Fibroblast of villous mesenchyme (primary cell): ENCODE data around the gene ZNF862. TPM values are rescaled to one million over a fixed set of nuclear protein-coding genes. Genes with fewer than 3 reads are reported as not detected.
A peak's percentile ranks its signal among the peaks of the same experiment; 100 is the strongest.

ENCODE experiments used
- DNase-seq: peaks from one replicate; pipeline ENCODE4 v3.0.0-alpha.2; 2010; ENCODE audit warnings: low read depth
- H3K4me3 ChIP-seq: 2 replicates; pipeline ENCODE4 v1.5.1; 2011; ENCODE audit warnings: low read depth, mild to moderate bottlenecking, low read length
- CTCF ChIP-seq: IDR thresholded peaks from 2 replicates; pipeline ENCODE4 v1.5.1; 2012; ENCODE audit warnings: low read depth, mild to moderate bottlenecking, low read length; ENCODE audit not compliant: insufficient read depth
- total RNA-seq: library from RNA; depleted of rRNA; stranded (reverse); fragments of >200 nt; gene quantifications from 2 replicates; pipeline ENCODE4 v1.2.3, GENCODE V29; 2012

The ZNF862 gene
- total RNA-seq, 1 donor, result 8.2 TPM

GRCh38 chr7:149793261-149793660 lies 44.9 kb upstream of the ZNF862 start:
- no peak for DNase-seq
- no peak for TF ChIP-seq CTCF
- H3K4me3 ChIP-seq, result no peak overlapping the region

- no peak for TF ChIP-seq CTCF
- no peak overlapping the region for H3K4me3 ChIP-seq
- no peak for DNase-seq
Measured at GRCh38 chr7:149794661-149795060, 43.5 kb upstream of the ZNF862 start.

GRCh38 chr7:149795126-149795525 lies 43.0 kb upstream of the ZNF862 start:
- no peak for TF ChIP-seq CTCF

GRCh38 chr7:149796287-149796860 lies 41.8 kb upstream of the ZNF862 start:
- no peak overlapping the region for H3K4me3 ChIP-seq
- TF ChIP-seq CTCF, result no peak
- no peak for DNase-seq

More at GRCh38 chr7:149795126-149795525, 43.0 kb upstream of the ZNF862 start:
- no peak overlapping the region for H3K4me3 ChIP-seq
- no peak for DNase-seq

- no peak for DNase-seq
- no peak for TF ChIP-seq CTCF
- H3K4me3 ChIP-seq, result no peak overlapping the region
Measured at GRCh38 chr7:149797771-149798170, 40.4 kb upstream of the ZNF862 start.

- TF ChIP-seq CTCF, result peak; percentile 42
- peak; percentile 6 for DNase-seq
Measured at GRCh38 chr7:149799397-149800168, 38.6 kb upstream of the ZNF862 start.

More at GRCh38 chr7:149799397-149800168, 38.6 kb upstream of the ZNF862 start:
- H3K4me3 ChIP-seq, result no peak overlapping the region
